T-helper 2 cell treated with Interferon-gamma antibody and Interleukin-4, amounts not matched to agents 5 μg/mL and 100 μg/mL, for 36 hours (primary cell): ENCODE measurements around the gene AMOTL1.
"Not testable (repeated sequence)": the region's sequence is repeated elsewhere in the genome, so short reads cannot be mapped to it uniquely, and the experiment has no call there.

Experiments used
- DNase-seq: peaks from one replicate; pipeline ENCODE4 v3.0.0; 2021; ENCODE audit warnings: low spot score
- H3K27ac Mint-ChIP-seq: one replicate; pipeline ENCODE4 v1.8.0; 2021; ENCODE audit warnings: mild to moderate bottlenecking, mixed read lengths
- H3K27me3 Mint-ChIP-seq: one replicate; pipeline ENCODE4 v1.8.0; 2021; ENCODE audit warnings: low read depth, mixed read lengths
- H3K36me3 Mint-ChIP-seq: one replicate; pipeline ENCODE4 v1.8.0; 2021; ENCODE audit warnings: low read depth, mixed read lengths
- H3K4me1 Mint-ChIP-seq: one replicate; pipeline ENCODE4 v1.8.0; 2021; ENCODE audit warnings: low read depth, mixed read lengths
- H3K4me3 Mint-ChIP-seq: one replicate; pipeline ENCODE4 v1.8.0; 2022; ENCODE audit warnings: mild to moderate bottlenecking, moderate library complexity, mixed read lengths
- H3K9me3 Mint-ChIP-seq: one replicate; pipeline ENCODE4 v1.8.0; 2021; ENCODE audit warnings: mixed read lengths

The AMOTL1 gene

DNA sequence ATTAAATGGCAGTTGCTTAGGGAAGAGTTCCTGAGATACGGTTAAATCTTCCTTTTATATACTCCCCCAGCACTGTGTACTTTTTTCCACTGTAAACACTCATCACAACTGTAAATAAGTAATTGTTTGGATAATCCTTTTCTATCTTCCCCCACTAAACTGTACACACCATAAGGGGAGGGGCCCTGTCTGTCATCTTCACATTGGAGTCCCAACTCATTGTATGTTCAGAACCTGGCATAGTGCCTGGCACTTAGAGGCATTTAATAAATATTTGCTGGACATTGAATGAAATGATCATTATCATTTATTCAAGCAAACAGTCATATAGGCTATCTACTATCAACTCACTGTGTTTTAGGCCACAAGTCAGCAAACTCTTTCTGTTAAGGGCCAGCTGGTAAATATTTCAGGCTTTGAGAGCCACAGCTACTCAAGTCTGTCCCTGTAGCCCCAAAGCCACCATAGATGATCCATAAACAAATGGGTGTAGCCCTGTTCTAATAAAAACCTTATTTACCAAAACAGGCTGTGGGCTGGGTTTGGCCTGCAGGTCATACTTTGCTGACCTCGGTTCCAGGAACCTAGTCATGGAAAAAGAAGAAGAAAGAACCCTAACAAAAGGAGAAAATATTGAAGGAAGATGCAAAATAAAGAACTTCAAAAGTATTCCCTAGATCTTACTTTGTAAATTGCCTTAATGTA lies 70.0 kb downstream of the AMOTL1 start:
- no peak for DNase-seq
- Mint-ChIP-seq H3K4me1 (no peaks in the 10 kb centered on the region), H3K9me3 (no peaks in the 10 kb centered on the region), H3K27ac (no peak overlapping the region), H3K27me3 (peaks cover 4% of the 10 kb centered on the region), H3K4me3 (no peak overlapping the region), H3K36me3 (no peaks in the 10 kb centered on the region)

DNA sequence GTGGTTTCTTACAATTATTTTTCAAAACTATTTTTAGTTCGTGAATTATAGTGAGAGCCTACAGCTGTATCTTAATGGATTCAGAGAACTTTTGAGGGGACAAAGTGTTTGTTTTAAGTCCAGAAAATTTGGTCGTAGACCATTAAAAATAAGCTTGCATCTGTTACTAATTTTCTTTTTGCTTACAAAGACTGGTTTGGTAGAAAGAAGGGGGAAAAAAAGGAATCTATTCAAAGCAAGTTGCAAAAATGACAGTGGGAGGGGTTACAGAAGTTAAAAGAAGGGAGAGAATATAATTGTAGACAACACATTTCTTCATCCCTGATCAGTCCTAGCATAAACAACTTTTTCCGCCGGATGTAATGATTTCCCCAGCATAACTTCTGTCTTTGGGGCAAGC lies 72.1 kb downstream of the AMOTL1 start:
- Mint-ChIP-seq H3K36me3 (no peaks in the 10 kb centered on the region), H3K27me3 (peaks cover 4% of the 10 kb centered on the region), H3K9me3 (no peaks in the 10 kb centered on the region), H3K4me1 (no peaks in the 10 kb centered on the region), H3K4me3 (no peak overlapping the region), H3K27ac (no peak overlapping the region)
- DNase-seq: no peak

DNA sequence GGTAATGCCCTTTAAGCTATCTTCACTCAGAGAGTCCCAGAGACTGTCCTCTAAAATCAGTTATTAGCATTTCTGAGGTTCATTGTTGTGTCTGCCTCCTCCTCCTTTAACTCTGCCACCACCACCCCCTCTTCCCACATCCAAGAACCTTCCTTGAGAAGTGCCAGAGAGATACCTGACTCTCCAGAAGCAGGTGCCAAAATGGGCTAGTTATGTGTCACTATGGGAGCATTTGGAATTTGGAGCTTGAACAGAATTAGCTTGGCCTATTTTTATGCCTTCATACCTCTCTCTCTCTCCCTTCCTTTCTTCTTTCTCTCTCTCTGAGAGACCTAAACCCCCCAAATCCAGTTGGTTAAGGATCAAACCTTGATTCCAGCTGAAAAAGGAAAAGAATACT lies 75.9 kb downstream of the AMOTL1 start:
- Mint-ChIP-seq H3K9me3 (no peaks in the 10 kb centered on the region), H3K4me3 (no peak overlapping the region), H3K27me3 (peaks cover 4% of the 10 kb centered on the region), H3K4me1 (no peaks in the 10 kb centered on the region), H3K36me3 (no peaks in the 10 kb centered on the region), H3K27ac (no peak overlapping the region)
- DNase-seq: no peak

DNA sequence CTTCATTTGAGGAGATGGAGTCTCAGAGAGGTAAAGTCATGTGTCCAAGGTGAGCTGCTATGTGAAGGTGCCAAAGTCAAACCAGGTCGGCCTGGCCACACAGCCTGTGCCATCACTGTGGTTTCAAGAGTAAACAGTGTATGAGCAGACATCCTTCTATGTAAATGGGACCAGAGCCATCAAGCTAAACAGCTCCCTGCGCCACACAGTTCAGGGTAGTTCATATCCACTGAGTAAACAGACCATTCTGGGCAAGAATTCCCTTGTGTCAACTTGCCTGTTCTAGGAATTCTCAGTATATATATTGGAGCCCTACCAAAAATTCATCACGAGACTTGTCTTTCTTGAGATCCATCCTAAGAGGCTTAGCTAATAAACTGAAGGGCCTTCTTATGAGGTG lies 77.5 kb downstream of the AMOTL1 start:
- no peaks in the 10 kb centered on the region for H3K9me3 Mint-ChIP-seq
- H3K27ac Mint-ChIP-seq: no peak overlapping the region
- no peaks in the 10 kb centered on the region for H3K36me3 Mint-ChIP-seq
- no peaks in the 10 kb centered on the region for H3K4me1 Mint-ChIP-seq
- no peak for DNase-seq
- no peak overlapping the region for H3K4me3 Mint-ChIP-seq
- H3K27me3 Mint-ChIP-seq: peaks cover 3% of the 10 kb centered on the region

DNA sequence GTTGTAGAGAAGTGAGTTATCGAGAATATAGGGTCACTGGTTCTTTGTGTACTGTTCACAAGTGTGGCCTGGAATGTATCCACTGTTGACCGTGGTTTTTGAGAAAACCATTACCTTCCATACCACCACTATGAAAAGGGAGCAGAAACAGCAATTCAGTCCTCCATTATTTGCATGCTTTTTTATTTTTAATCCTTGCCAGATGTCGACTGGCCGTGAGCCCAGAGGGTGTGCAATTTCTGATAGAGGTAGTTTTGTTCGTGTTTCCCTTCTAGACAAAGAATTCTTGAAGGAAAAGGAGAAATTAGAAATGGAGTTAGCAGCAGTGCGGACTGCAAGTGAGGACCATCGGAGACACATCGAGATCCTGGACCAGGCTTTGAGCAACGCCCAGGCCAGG lies 81.7 kb downstream of the AMOTL1 start:
- DNase-seq: no peak
- H3K36me3 Mint-ChIP-seq: no peaks in the 10 kb centered on the region
- no peak overlapping the region for H3K4me3 Mint-ChIP-seq
- H3K27ac Mint-ChIP-seq: no peak overlapping the region
- H3K9me3 Mint-ChIP-seq: no peaks in the 10 kb centered on the region
- no peaks in the 10 kb centered on the region for H3K27me3 Mint-ChIP-seq
- H3K4me1 Mint-ChIP-seq: no peaks in the 10 kb centered on the region

DNA sequence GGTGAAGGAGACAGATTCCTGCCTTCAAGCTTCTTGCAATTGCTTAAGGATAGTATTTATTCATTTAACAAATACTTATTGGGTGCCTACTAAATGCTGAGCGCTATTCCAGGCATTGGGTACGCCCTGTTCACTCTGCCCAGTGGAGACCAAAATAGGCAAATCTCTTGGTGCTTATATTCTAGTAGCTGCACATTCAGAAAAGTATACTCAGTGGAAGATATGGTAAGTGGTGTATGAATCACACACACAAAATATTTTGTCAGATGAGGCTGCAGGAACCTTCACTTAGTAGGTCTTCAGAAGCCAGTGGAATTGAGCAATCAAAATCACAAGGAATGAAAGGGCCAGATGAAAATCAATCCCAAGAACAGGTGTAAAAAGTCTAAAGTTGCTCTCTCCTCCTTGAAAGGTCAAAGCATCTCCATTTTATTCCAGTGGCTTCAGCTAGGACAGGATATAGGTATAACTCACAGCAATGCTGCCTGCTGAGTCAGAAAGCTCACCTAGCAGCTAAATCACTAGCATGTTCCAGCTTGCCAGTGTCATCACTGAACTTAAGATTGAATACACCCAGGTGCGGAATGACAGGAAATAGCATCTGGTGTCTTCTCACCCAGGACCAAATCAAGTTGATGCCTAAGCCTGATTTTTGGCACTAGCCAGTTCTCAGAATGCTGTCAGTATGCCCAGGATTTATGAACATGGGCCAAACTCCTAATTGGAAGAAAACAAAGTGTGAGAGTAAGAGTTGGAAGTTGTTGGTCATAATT lies 83.9 kb downstream of the AMOTL1 start:
- Mint-ChIP-seq H3K27ac (no peak overlapping the region), H3K4me1 (no peaks in the 10 kb centered on the region), H3K4me3 (no peak overlapping the region)

DNA sequence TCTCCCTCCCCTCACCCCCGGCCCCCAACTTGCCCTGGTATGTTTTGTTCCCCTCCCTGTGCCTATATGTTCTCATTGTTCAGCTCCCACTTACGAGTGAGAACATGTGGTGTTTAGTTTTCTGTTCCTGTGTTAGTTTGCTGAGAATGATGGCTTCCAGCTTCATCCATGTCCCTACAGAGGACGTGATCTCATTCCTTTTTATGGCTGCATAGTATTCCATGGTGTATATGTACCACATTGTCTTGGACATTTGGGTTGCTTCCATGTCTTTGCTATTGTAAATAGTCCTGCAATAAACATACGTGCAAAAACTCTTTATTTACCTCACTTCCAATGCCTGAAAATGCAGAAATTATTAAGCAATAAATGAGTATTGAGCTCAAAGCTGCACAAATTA lies 85.1 kb downstream of the AMOTL1 start:
- H3K36me3 Mint-ChIP-seq, H3K27me3 Mint-ChIP-seq, DNase-seq, H3K9me3 Mint-ChIP-seq, H3K27ac Mint-ChIP-seq, H3K4me1 Mint-ChIP-seq, H3K4me3 Mint-ChIP-seq: not testable (repeated sequence)

More for the DNA sequence above, 83.9 kb downstream of the AMOTL1 start:
- H3K36me3 Mint-ChIP-seq: no peaks in the 10 kb centered on the region
- no peak for DNase-seq
- H3K9me3 Mint-ChIP-seq: no peaks in the 10 kb centered on the region
- H3K27me3 Mint-ChIP-seq: no peaks in the 10 kb centered on the region

DNA sequence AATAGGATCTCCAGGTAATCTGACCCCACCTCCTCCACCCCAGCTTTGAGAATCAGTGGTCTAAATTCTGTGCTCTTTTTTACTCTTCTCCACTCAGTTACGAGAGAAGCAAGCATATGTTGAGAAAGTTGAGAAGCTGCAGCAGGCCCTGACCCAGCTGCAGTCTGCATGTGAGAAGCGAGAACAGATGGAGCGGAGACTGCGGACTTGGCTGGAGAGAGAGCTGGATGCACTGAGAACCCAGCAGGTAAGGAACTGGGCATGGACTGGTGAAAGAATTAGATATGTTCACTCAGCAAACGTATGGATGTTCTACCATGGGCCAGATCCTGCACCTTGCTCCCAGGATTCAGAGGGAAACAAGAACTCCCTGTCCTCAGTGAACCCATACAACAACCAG lies 85.7 kb downstream of the AMOTL1 start:
- H3K27ac Mint-ChIP-seq: no peak overlapping the region
- H3K27me3 Mint-ChIP-seq: no peaks in the 10 kb centered on the region
- DNase-seq: no peak
- no peaks in the 10 kb centered on the region for H3K36me3 Mint-ChIP-seq
- no peak overlapping the region for H3K4me3 Mint-ChIP-seq
- H3K9me3 Mint-ChIP-seq: no peaks in the 10 kb centered on the region
- H3K4me1 Mint-ChIP-seq: no peaks in the 10 kb centered on the region

DNA sequence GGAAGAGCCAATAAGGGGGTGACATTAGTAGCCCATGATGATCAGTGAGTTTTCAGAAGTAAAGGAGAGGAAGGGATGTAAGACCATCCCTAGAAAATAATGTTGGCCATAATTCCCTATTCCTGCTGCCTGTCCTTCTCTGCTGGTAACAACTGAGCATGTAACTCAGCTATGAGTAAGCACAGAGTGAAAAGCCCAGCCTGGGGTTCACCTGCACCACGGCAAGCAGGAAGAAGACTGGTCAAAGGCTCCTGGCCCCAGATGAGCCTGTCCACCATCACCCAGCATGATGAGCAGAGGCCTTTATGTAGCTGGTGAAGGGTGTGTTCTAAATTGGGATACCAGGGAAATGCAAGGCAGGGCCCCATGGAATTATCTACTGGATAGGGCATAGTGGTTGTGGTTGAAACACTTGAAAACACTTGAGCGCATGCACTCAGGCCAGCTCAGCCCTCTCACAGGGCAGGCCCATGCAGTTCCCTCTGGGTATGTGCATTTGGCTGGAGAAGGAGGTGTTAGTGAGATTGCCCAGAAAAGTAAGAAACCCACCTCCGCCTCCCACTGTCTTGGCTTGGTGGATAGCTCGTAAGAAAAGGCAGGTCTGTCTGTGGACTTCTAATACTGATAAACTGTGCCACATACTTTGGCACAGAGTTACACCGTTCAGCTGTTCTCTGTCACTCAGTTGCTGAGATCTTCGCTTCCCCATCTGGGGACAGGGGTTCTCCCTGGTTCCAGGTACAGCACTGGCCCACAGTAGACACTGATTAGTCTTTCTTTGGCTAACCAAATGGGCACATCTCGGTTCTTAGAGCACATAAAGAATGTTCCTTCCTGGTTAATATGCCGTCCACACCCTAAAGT lies 86.8 kb downstream of the AMOTL1 start:
- Mint-ChIP-seq H3K4me1 (no peaks in the 10 kb centered on the region), H3K36me3 (no peaks in the 10 kb centered on the region), H3K4me3 (no peak overlapping the region), H3K9me3 (no peaks in the 10 kb centered on the region), H3K27ac (no peak overlapping the region), H3K27me3 (no peaks in the 10 kb centered on the region)
- no peak for DNase-seq

DNA sequence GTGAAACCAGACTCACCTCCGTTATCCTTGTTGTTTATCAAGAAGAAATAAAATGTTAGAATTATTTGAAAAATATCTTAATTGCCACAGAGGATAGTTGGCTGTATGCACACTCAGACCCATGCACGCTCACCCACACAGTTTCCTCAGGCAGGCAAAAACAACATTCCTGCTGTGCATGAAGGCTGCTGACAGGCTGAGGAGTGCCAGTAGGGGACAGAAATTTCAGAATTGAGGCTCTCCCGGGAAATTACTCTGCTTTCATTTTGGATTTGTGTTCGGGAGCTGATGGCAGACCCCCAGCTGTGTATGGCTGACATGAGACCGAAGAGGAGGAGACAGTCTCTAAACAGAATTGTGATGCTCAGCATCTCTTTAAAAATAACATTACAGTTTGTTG lies 87.5 kb downstream of the AMOTL1 start:
- Mint-ChIP-seq H3K9me3 (no peaks in the 10 kb centered on the region), H3K4me1 (no peaks in the 10 kb centered on the region), H3K27me3 (no peaks in the 10 kb centered on the region), H3K4me3 (no peak overlapping the region), H3K36me3 (no peaks in the 10 kb centered on the region), H3K27ac (no peak overlapping the region)
- no peak for DNase-seq

DNA sequence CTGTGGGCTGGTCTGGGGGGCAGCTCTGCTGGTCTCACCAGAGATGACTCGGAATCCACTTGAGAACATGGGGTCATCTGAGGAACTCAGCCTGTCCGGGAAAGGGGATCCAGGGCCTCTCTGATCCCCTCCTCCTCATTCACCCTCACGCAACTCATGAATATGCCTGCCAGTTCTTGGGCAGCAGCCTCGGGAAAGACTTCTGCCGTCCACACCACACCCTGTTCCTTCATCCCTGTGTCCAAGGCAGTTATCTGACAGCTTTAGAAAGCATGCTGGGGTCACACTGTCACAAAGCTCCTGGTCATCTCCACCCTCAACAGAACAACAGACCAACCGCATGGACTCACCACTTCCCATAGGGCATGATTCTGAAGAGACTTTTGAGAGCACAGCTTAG lies 88.3 kb downstream of the AMOTL1 start:
- no peaks in the 10 kb centered on the region for H3K36me3 Mint-ChIP-seq
- H3K4me1 Mint-ChIP-seq: no peaks in the 10 kb centered on the region
- DNase-seq: no peak
- H3K4me3 Mint-ChIP-seq: no peak overlapping the region
- no peak overlapping the region for H3K27ac Mint-ChIP-seq
- H3K9me3 Mint-ChIP-seq: no peaks in the 10 kb centered on the region
- no peaks in the 10 kb centered on the region for H3K27me3 Mint-ChIP-seq

DNA sequence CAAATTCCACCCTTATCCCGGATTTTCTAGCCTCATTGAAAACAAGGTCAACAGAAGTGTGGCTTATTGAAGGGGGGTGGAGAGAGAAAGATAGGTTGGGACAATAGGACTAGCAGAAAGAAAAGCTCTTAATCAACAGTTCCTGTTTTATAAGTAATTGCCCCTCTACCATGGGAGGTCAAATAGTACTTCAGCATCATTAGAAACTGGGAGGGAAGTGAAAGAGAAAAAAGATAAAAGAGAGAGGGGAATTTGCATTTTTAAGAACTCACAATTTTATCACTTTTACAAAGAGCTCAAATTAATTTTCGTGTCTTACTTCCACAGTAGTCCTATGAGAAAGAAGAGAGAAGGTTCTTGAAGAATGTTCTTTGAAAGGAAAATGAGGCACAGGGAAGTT lies 89.2 kb downstream of the AMOTL1 start:
- Mint-ChIP-seq H3K27ac (no peak overlapping the region), H3K36me3 (no peaks in the 10 kb centered on the region), H3K27me3 (no peaks in the 10 kb centered on the region), H3K4me1 (no peaks in the 10 kb centered on the region), H3K4me3 (no peak overlapping the region), H3K9me3 (no peaks in the 10 kb centered on the region)
- DNase-seq: no peak

DNA sequence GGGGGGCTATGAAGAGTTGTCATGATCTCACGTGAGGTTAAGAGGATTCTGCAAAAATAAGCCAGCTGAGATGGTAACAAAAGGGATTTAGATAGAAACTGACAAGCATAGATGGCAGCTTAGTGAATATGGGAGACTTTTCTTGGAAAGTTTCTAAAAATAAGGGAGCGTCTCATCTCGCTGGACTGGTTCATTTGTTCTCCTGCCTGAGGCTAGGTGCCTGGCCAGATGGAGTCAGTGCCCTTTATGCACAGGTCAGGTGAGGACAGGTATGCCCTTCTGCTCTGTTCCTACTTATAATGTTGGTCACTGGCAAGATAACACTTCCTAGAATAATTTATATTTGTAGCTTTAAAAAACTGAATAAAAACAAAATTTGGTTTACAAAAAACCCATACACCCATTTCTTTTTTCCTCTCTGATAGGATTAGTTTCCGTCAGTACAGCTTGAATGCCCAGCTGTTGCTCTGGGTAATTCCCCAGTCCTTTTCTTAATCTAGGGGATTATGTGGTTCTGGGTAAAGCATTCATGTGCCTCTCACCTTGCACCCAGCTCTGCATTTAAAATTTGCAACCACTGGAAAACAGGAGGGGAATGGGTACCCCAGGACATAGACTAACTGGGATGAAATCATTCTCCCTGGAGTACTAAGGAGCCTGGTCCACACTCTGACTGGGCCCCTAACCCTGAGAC lies 90.0 kb downstream of the AMOTL1 start:
- H3K9me3 Mint-ChIP-seq: no peaks in the 10 kb centered on the region
- H3K27ac Mint-ChIP-seq: no peak overlapping the region
- H3K27me3 Mint-ChIP-seq: no peaks in the 10 kb centered on the region
- H3K4me1 Mint-ChIP-seq: peaks cover 2% of the 10 kb centered on the region
- DNase-seq: no peak
- H3K4me3 Mint-ChIP-seq: no peak overlapping the region
- H3K36me3 Mint-ChIP-seq: no peaks in the 10 kb centered on the region

DNA sequence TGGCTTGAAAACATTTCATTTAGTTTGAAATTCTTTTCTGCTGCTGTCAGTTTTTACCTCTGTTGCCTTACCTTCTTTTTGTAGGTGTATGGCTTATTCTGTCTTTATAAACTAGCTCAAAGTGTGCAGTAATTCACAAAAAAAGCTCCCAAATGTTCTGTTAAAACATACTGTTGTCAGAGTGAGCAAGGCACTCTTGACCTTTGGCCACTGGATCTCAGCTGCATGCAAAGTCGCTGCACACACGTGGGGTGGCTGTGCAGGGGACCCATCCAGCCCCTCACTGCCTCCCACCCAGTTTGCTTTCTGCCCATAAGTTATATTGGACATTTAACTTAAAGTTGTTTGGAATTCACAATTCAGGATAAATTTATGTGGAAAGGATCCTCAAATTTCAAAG lies 92.2 kb downstream of the AMOTL1 start:
- Mint-ChIP-seq H3K4me1 (peaks cover 2% of the 10 kb centered on the region), H3K27me3 (no peaks in the 10 kb centered on the region), H3K9me3 (no peaks in the 10 kb centered on the region), H3K27ac (no peak overlapping the region), H3K4me3 (no peak overlapping the region), H3K36me3 (no peaks in the 10 kb centered on the region)
- no peak for DNase-seq
